Fibroblast of lung (primary cell): ENCODE results near the gene NAT8L. TPM values are rescaled to one million over a fixed set of nuclear protein-coding genes. Genes with fewer than 3 reads are reported as not detected.
A peak's percentile ranks its signal among the peaks of the same experiment; 100 is the strongest.

Source experiments
- DNase-seq, 2 donors: peaks; one replicate each; pipeline versions ENCODE4 v3.0.0 to v3.0.0-alpha.2; 2010; ENCODE audit warnings: low read depth in 2 of 2
- H2AFZ ChIP-seq: 2 replicates; pipeline ENCODE4 v1.5.1; 2012; ENCODE audit warnings: low read length, control low read depth, inconsistent platforms
- H3K27ac ChIP-seq: 2 replicates; pipeline ENCODE4 v1.5.1; 2011; ENCODE audit warnings: low read length, control low read depth; ENCODE audit not compliant: insufficient read depth
- H3K27me3 ChIP-seq: 2 replicates; pipeline ENCODE4 v1.5.1; 2011; ENCODE audit warnings: mild to moderate bottlenecking, low read length; ENCODE audit not compliant: control insufficient read depth, insufficient read depth
- H3K36me3 ChIP-seq: 2 replicates; pipeline ENCODE4 v1.5.1; 2011; ENCODE audit warnings: low read length; ENCODE audit not compliant: control insufficient read depth, insufficient read depth
- H3K4me1 ChIP-seq: 2 replicates; pipeline ENCODE4 v1.5.1; 2011; ENCODE audit warnings: low read length; ENCODE audit not compliant: control insufficient read depth, insufficient read depth; ENCODE audit errors: extremely low read depth
- H3K4me2 ChIP-seq: 2 replicates; pipeline ENCODE4 v1.5.1; 2011; ENCODE audit warnings: low read length, control low read depth; ENCODE audit not compliant: insufficient read depth; ENCODE audit errors: extremely low read depth
- H3K4me3 ChIP-seq, 4 experiments: fragments of 200-600 bp in 1 of 4; sonication (generic) in 1 of 4; replicated peaks in 1 of 4; 2 replicates each; pipeline ENCODE4 v1.5.1; 2011 to 2016; ENCODE audit warnings: low read length in 4 of 4, low read depth in 3 of 4, mild to moderate bottlenecking in 3 of 4, control low read depth in 2 of 4, inconsistent platforms in 1 of 4, mixed read lengths in 1 of 4; ENCODE audit not compliant: insufficient read depth in 1 of 4; ENCODE audit errors: control extremely low read depth in 1 of 4
- H3K79me2 ChIP-seq: 2 replicates; pipeline ENCODE4 v1.5.1; 2012; ENCODE audit warnings: mild to moderate bottlenecking, low read length, inconsistent platforms; ENCODE audit not compliant: control insufficient read depth, insufficient read depth
- H3K9ac ChIP-seq: 2 replicates; pipeline ENCODE4 v1.5.1; 2011; ENCODE audit warnings: mild to moderate bottlenecking, low read length, control low read depth; ENCODE audit not compliant: insufficient read depth
- H3K9me3 ChIP-seq: 2 replicates; pipeline ENCODE4 v1.5.1; 2012; ENCODE audit warnings: low read depth, low read length; ENCODE audit not compliant: control insufficient read depth, insufficient read depth
- H4K20me1 ChIP-seq: 2 replicates; pipeline ENCODE4 v1.5.1; 2011; ENCODE audit warnings: low read length; ENCODE audit not compliant: control insufficient read depth, insufficient read depth; ENCODE audit errors: extremely low read depth
- EZH2 ChIP-seq: IDR thresholded peaks from 2 replicates; pipeline ENCODE4 v1.5.1; 2012; ENCODE audit warnings: low read length, control low read depth, mild to moderate bottlenecking; ENCODE audit errors: missing control alignments
- polyA plus RNA-seq, 2 donors: library from polyadenylated mRNA; depleted of rRNA in 1 of 2; stranded (reverse) in 1 of 2; unstranded in 1 of 2; fragments of >200 nt; gene quantifications; 2 replicates each; pipeline ENCODE4 v1.2.1, GENCODE V29; 2011 to 2012; ENCODE audit warnings: missing spikeins in 1 of 2
- total RNA-seq: library from RNA; depleted of rRNA; stranded (reverse); fragments of >200 nt; gene quantifications from 2 replicates; pipeline ENCODE4 v1.2.1, GENCODE V29; 2014
- TF ChIP-seq, protein P1 (sequence below), 2 donors: IDR thresholded peaks in 1 of 2; conservative IDR thresholded peaks in 1 of 2; 1 replicate in 1 of 2; 2 replicates in 1 of 2; pipeline ENCODE4 v1.5.1; 2011 to 2012; ENCODE audit warnings: low read length in 2 of 2, control low read depth in 1 of 2, inconsistent platforms in 1 of 2, low read depth in 1 of 2, mild to moderate bottlenecking in 1 of 2

NAT8L gene
- total and polyA plus RNA-seq, 2 donors (not counting 1 experiment from before 2014, with no cell fraction given) = 0.01 to 0.17 TPM

GRCh38 chr4:2044119-2044485 lies 15.0 kb upstream of the NAT8L start:
- no peaks in the 10 kb centered on the region for H3K36me3 ChIP-seq
- no peak overlapping the region for H3K9ac ChIP-seq
- no peaks in the 10 kb centered on the region for H3K9me3 ChIP-seq
- H2AFZ ChIP-seq = no peak overlapping the region
- TF ChIP-seq, protein P1, sequence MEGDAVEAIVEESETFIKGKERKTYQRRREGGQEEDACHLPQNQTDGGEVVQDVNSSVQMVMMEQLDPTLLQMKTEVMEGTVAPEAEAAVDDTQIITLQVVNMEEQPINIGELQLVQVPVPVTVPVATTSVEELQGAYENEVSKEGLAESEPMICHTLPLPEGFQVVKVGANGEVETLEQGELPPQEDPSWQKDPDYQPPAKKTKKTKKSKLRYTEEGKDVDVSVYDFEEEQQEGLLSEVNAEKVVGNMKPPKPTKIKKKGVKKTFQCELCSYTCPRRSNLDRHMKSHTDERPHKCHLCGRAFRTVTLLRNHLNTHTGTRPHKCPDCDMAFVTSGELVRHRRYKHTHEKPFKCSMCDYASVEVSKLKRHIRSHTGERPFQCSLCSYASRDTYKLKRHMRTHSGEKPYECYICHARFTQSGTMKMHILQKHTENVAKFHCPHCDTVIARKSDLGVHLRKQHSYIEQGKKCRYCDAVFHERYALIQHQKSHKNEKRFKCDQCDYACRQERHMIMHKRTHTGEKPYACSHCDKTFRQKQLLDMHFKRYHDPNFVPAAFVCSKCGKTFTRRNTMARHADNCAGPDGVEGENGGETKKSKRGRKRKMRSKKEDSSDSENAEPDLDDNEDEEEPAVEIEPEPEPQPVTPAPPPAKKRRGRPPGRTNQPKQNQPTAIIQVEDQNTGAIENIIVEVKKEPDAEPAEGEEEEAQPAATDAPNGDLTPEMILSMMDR (conservative IDR thresholded peaks at IDR 0.05 in 1 of 2, IDR thresholded peaks at IDR 0.05 in 1 of 2; ENCODE audit: low read depth in 1 of 2, low read length in 2 of 2) = no peak
- TF ChIP-seq EZH2 = no peak
- H3K4me3 ChIP-seq = no peak overlapping the region
- no peaks in the 10 kb centered on the region for H4K20me1 ChIP-seq
- H3K27me3 ChIP-seq = peaks cover 7% of the 10 kb centered on the region
- no peak for DNase-seq
- H3K4me1 ChIP-seq = peaks cover 2% of the 10 kb centered on the region
- H3K79me2 ChIP-seq = no peaks in the 10 kb centered on the region
- H3K4me2 ChIP-seq = no peak overlapping the region
- no peak overlapping the region for H3K27ac ChIP-seq

DNA sequence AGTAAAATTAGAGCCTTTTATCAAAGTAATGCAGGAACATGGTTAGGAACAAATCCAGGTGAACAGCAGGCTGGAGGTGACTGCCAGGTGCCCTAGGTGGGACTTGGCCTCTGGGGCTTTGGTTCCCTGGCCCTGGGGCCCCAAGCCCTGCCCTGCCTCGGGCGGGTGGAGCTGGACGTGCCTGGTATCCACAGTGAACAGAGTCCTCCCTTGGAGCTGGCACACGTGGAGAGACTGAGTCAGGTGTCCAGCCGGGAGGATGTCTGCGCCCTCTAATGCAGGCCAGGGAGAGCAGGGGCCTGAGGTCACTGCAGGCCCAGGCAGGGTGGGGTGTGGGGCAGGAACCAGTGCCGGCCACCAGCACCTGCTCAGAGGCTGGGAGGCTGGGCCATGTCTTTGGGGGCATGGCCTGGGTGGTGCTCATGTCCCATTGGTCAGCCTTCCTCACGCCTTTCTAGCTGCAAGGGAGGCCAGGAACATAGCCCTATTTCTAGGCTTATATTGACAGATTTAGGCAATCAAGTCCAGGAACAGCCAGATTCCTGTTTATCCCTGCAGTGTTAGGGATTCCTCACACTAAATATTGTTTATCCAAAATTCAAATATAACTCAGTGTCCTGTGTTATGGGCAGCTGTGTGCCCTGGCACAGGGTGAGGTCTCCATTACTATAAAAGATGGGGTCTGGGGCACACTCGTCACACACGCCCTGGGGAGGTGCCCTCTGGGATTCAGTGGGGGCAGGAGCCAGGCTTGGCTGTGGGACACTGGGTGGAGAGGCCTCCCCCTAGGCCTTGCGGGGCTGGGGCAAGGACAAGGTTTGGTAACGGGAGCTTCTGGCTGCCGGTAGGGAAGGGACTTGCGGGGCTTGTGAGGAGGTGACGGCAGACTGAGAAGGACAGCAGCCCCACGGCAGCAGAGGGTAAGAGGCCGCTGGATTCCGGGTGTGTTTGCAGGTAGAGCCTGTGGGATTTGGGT lies 14.3 kb upstream of the NAT8L start:
- Histone ChIP-seq H3K9me3 (no peaks in the 10 kb centered on the region), H3K9ac (no peak overlapping the region), H3K27me3 (peaks cover 5% of the 10 kb centered on the region), H4K20me1 (no peaks in the 10 kb centered on the region), H3K4me3 (no peak overlapping the region), H3K27ac (no peak overlapping the region), H3K4me2 (no peak overlapping the region), H3K4me1 (peaks cover 2% of the 10 kb centered on the region), H3K36me3 (no peaks in the 10 kb centered on the region), H3K79me2 (no peaks in the 10 kb centered on the region), H2AFZ (no peak overlapping the region)
- TF ChIP-seq, protein P1 (conservative IDR thresholded peaks at IDR 0.05 in 1 of 2, IDR thresholded peaks at IDR 0.05 in 1 of 2; ENCODE audit: low read depth in 1 of 2, low read length in 2 of 2) = no peak
- TF ChIP-seq EZH2 = no peak
- no peak for DNase-seq

- H3K4me2 ChIP-seq = no peak overlapping the region
- H3K27ac ChIP-seq = no peak overlapping the region
- TF ChIP-seq, protein P1 (conservative IDR thresholded peaks at IDR 0.05 in 1 of 2, IDR thresholded peaks at IDR 0.05 in 1 of 2; ENCODE audit: low read depth in 1 of 2, low read length in 2 of 2) = no peak
- TF ChIP-seq EZH2 = no peak
- no peak overlapping the region for H3K4me3 ChIP-seq
- H4K20me1 ChIP-seq = no peaks in the 10 kb centered on the region
- H3K79me2 ChIP-seq = no peaks in the 10 kb centered on the region
- peaks cover 3% of the 10 kb centered on the region for H3K27me3 ChIP-seq
- no peak overlapping the region for H2AFZ ChIP-seq
- no peaks in the 10 kb centered on the region for H3K36me3 ChIP-seq
- H3K9me3 ChIP-seq = no peaks in the 10 kb centered on the region
- peak in 1 of 2 donors; percentile 17 for DNase-seq
- H3K9ac ChIP-seq = no peak overlapping the region
- H3K4me1 ChIP-seq = peaks cover 2% of the 10 kb centered on the region
These were observed 13.6 kb upstream of the NAT8L start for GRCh38 chr4:2045518-2045951.
